Astrocyte of the spinal cord (primary cell): Measurements from ENCODE around the gene ADD2.

Experiments
- DNase-seq: peaks from one replicate; pipeline ENCODE4 v3.0.0; 2011; ENCODE audit warnings: low read depth, low spot score
- H3K4me3 ChIP-seq: 2 replicates; pipeline ENCODE4 v1.5.1; 2011; ENCODE audit warnings: low read depth, mild to moderate bottlenecking, low read length, moderate library complexity
- in situ Hi-C: cut with HindIII; loops from 2 replicates; pipeline ENCODE4 v1.10.0; 2017; ENCODE audit warnings: low sequenced_read_pairs
- TF ChIP-seq, protein P1 (sequence below): IDR thresholded peaks from 2 replicates; pipeline ENCODE4 v1.5.1; 2012; ENCODE audit warnings: low read depth, mild to moderate bottlenecking, low read length, inconsistent platforms

ADD2 gene

DNA sequence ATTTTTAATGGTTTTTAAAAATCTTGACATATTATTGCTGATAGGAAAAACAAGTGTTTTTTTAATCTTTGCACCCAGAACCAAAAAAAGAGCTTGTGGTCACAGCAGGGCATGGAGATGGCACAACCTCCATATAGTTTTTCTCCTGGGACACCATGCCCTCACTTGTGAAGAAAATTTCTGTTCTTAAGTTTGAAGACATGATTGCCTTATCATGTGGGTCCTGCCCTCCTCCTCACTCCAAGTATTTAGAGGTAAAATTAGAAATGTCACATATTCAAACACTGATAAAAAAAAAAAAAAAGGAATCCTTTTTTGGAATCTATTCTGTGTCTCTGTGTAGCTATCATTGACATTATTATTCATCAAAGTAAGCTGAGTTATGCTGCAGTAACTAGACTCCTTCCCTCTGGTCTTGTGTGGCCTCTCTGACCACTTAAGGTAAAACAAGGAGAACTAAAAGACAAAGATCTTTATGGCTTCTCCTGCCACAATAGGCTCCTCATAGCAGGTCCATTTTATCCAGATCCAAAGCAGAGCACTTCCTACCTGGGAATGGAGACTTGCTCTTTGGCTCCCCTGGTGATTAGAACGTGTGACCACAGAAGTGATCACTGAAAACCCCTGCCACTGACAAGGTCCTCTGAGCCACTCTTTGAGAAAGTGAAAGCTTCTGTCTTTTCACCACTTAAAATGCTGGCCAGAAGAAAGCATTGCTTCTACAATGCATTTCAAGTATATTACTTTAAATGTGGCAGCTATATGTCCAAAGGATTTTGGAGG is 19.8 kb downstream of the ADD2 start:
- TF ChIP-seq, protein P1, sequence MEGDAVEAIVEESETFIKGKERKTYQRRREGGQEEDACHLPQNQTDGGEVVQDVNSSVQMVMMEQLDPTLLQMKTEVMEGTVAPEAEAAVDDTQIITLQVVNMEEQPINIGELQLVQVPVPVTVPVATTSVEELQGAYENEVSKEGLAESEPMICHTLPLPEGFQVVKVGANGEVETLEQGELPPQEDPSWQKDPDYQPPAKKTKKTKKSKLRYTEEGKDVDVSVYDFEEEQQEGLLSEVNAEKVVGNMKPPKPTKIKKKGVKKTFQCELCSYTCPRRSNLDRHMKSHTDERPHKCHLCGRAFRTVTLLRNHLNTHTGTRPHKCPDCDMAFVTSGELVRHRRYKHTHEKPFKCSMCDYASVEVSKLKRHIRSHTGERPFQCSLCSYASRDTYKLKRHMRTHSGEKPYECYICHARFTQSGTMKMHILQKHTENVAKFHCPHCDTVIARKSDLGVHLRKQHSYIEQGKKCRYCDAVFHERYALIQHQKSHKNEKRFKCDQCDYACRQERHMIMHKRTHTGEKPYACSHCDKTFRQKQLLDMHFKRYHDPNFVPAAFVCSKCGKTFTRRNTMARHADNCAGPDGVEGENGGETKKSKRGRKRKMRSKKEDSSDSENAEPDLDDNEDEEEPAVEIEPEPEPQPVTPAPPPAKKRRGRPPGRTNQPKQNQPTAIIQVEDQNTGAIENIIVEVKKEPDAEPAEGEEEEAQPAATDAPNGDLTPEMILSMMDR, result no peak
- in situ Hi-C loops, result no loop called here
- no peak overlapping the region for H3K4me3 ChIP-seq
- DNase-seq, result no peak

DNA sequence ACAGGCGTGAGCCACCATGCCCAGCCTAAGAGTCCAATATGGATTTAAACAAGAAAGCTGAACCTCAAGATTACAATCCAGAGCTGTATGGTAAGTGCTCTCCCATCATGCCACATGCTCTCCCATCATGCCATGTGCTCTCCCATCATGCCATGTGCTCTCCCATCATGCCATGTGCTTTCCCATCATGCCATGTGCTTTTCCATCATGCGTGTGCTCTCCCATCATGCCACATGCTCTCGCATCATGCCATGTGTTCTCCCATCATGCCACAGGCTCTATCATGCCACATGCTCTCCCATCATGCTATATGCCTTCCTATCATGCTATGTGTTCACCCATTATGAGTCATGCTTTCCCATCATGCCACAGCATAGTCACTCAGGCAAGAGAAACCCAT is 20.7 kb downstream of the ADD2 start:
- in situ Hi-C loops, result no loop called here
- no peak for DNase-seq
- no peak overlapping the region for H3K4me3 ChIP-seq
- TF ChIP-seq, protein P1, result no peak

DNA sequence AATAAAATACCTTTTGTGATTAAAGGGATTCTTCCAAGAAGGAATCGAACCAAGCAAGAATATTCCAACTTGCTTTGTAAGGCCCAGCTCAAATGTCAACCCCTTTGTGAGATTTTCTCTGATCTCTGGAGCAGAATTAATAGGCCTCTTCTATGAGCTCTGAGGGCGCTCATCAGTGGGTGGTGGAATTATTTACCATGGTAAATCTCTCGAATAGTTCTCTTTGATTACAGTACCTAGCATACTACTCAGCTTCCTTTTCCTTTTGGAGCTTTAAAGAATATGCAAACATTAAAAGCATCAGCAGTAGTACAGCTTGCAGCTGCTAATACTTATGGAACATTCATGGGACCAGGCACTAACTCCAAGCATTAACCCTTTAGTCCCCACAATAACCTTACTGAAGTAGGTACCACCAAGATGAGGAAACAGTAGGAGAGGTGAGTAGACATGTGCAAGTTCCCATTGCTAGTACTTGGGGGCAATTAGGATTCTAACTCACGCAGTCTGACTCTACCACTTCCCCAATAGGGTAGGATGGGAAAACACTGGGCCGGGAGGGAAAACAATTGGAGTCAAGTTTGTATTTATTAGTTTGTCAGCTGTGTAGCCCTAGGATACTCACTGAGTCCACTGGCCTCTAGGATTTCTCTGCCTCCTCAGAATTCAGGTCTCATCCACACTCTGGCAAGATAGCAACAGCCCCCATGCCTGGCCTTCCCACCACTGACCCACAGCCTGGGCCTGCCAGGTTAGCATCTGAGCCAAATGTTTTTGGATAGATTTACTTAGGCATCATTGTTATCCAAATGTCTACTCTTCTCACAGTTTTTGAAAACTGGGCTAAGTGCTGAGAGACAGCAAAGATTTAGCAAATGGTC is 21.7 kb downstream of the ADD2 start:
- DNase-seq, result no peak
- H3K4me3 ChIP-seq, result no peak overlapping the region
- TF ChIP-seq, protein P1, result no peak
- in situ Hi-C loops, result no loop called here

DNA sequence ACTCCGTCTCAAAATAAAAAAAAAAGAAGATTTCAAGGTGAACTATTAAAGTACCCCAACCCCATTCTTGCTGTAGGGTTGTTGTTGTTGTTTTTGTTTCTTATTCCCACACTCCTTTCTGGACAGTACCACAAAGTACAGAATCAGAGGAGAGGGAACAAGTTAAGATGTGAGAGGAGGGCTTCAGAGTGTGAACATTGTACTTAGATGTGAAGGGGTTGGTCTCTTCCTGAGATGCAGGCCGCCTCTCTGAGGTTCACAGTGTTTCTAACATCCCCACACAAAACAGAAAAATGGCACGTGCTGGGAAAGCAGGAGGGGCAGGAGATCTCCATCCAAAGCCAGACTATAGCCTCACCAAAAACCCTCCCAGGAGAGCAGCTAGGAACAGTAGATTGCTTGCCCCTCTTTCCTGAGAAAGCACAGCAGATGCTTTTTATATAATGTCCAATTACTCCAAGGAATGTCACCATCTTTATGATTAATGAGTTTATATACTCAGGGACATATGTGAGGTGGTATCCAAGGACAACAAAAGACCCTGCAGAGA is 22.6 kb downstream of the ADD2 start:
- TF ChIP-seq, protein P1, result no peak
- H3K4me3 ChIP-seq, result no peak overlapping the region
- in situ Hi-C loops, result no loop called here
- DNase-seq, result no peak

DNA sequence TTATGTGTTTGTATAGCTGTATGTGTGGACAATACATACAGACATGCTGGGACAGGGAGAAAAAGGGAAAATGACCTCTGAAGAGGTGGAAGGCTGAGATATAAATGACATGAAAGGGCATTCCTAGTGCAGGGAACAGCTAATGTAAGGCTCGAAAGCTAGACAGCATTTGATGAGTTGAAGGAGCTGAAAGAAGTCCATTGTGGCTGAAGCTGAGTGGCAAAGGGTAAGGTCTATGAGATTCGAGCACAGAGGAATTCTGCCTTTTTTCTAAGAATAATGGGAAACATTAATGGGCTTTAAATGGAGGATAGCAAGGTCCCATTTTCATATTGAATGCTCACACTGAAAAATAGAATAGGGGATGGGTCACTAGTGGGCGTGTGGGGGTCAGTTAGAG is 23.6 kb downstream of the ADD2 start:
- TF ChIP-seq, protein P1, result no peak
- H3K4me3 ChIP-seq, result no peak overlapping the region
- in situ Hi-C loops, result no loop called here
- no peak for DNase-seq

DNA sequence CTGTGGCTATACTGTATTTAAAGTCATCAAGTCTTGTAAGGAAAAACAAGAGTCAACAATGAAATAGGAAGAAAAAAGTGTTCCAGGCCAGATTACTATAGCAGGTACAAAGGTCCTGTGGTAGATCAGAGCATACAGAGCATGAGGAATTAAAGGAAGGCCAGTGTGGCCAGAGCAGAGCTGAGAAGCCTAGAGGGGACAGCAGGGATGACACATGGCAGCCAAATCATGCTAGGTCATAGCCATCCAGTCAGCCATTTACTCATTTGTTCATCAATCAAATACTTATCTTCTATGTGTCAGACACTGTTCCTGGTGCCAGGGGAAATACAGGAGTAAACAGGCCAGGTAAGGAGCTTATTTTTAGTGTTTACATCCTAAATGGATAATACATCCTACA is 24.3 kb downstream of the ADD2 start:
- H3K4me3 ChIP-seq, result no peak overlapping the region
- TF ChIP-seq, protein P1, result no peak
- no peak for DNase-seq
- in situ Hi-C loops, result no loop called here
